Hepatocyte (in vitro differentiated cells): Measurements from ENCODE around the gene GBA3. TPM values are rescaled to one million over a fixed set of nuclear protein-coding genes. Genes with fewer than 3 reads are reported as not detected.

Experiments
- DNase-seq: peaks from one replicate; pipeline ENCODE4 v3.0.0-alpha.2; 2016; ENCODE audit warnings: low spot score
- H2AFZ ChIP-seq: fragments of 200-600 bp; sonication (generic); 2 replicates; pipeline ENCODE4 v1.6.0; 2016; ENCODE audit warnings: antibody characterized with exemption, mild to moderate bottlenecking
- H3K27ac ChIP-seq: fragments of 200-600 bp; sonication (generic); 2 replicates; pipeline ENCODE4 v1.5.1; 2016; ENCODE audit warnings: mild to moderate bottlenecking
- H3K27me3 ChIP-seq: fragments of 200-600 bp; sonication (generic); 2 replicates; pipeline ENCODE4 v1.6.1; 2016
- H3K36me3 ChIP-seq: fragments of 200-600 bp; sonication (generic); replicated peaks from 2 replicates; pipeline ENCODE4 v1.5.1; 2016; ENCODE audit warnings: low read depth; ENCODE audit not compliant: insufficient read depth
- H3K4me1 ChIP-seq: fragments of 200-600 bp; sonication (generic); 2 replicates; pipeline ENCODE4 v1.5.1; 2016; ENCODE audit warnings: mild to moderate bottlenecking, moderate library complexity; ENCODE audit not compliant: insufficient read depth
- H3K4me2 ChIP-seq: fragments of 200-600 bp; sonication (generic); 2 replicates; pipeline ENCODE4 v1.6.0; 2016
- H3K4me3 ChIP-seq: fragments of 200-600 bp; sonication (generic); 2 replicates; pipeline ENCODE4 v1.5.1; 2016; ENCODE audit warnings: mild to moderate bottlenecking
- H3K79me2 ChIP-seq: fragments of 200-600 bp; sonication (generic); 2 replicates; pipeline ENCODE4 v1.6.0; 2017; ENCODE audit warnings: mild to moderate bottlenecking
- H3K9me2 ChIP-seq: fragments of 200-600 bp; sonication (generic); replicated peaks from 2 replicates; pipeline ENCODE4 v1.6.0; 2017; ENCODE audit warnings: mild to moderate bottlenecking; ENCODE audit not compliant: insufficient read depth
- H3K9me3 ChIP-seq: fragments of 200-600 bp; sonication (generic); 2 replicates; pipeline ENCODE4 v1.5.1; 2016; ENCODE audit warnings: low read depth, mild to moderate bottlenecking
- H4K20me1 ChIP-seq: fragments of 200-600 bp; sonication (generic); 2 replicates; pipeline ENCODE4 v1.6.0; 2016; ENCODE audit warnings: mild to moderate bottlenecking; ENCODE audit not compliant: insufficient read depth, poor library complexity, severe bottlenecking
- EZH2 ChIP-seq: fragments of 200-600 bp; sonication (generic); IDR thresholded peaks from 2 replicates; pipeline ENCODE4 v1.6.1; 2016; ENCODE audit warnings: antibody characterized with exemption, mild to moderate bottlenecking, borderline replicate concordance
- EZH2phosphoT487 ChIP-seq: fragments of 200-600 bp; sonication (generic); IDR thresholded peaks from one replicate; pipeline ENCODE4 v1.6.1; 2018; ENCODE audit warnings: antibody characterized with exemption, mild to moderate bottlenecking, low read depth, moderate library complexity; ENCODE audit not compliant: unreplicated experiment, severe bottlenecking
- WGBS: methylation state at CpG from one replicate; pipeline ENCODE4 v1.1.6; 2016; ENCODE audit warnings: low lambda C conversion rate; ENCODE audit errors: missing lambda C conversion rate; 5-methylcytosine and 5-hydroxymethylcytosine counted together
- polyA plus RNA-seq: library from polyadenylated mRNA; unstranded; fragments of >200 nt; fragmentation: Nextera tagmentation; extraction: Ambion mirVana; gene quantifications from 2 replicates; pipeline ENCODE4 v1.2.1, GENCODE V29; 2016
- total RNA-seq: library from RNA; depleted of rRNA; stranded (reverse); fragments of >200 nt; gene quantifications from 2 replicates; pipeline ENCODE4 v1.2.3, GENCODE V29; 2014
- TF ChIP-seq, protein P1 (sequence below): fragments of 200-600 bp; sonication (generic); IDR thresholded peaks from 2 replicates; pipeline ENCODE4 v1.5.1; 2016; ENCODE audit warnings: antibody characterized with exemption, mild to moderate bottlenecking; ENCODE audit not compliant: poor library complexity

The GBA3 gene
- total and polyA plus RNA-seq, 2 experiments from 2014 or later, result 14.3 to 34.2 TPM

GRCh38 chr4:22720091-22720490, 27.4 kb downstream of the GBA3 start:
- Histone ChIP-seq H3K27me3 (no peaks in the 10 kb centered on the region), H3K79me2 (no peaks in the 10 kb centered on the region), H3K4me1 (no peaks in the 10 kb centered on the region), H3K36me3 (no peaks in the 10 kb centered on the region), H3K9me2 (no peaks in the 10 kb centered on the region), H3K4me2 (no peak overlapping the region), H2AFZ (no peak overlapping the region), H3K27ac (no peak overlapping the region), H3K4me3 (no peak overlapping the region), H3K9me3 (no peaks in the 10 kb centered on the region), H4K20me1 (no peaks in the 10 kb centered on the region)
- no peak for DNase-seq
- no peak for TF ChIP-seq EZH2phosphoT487
- 71% methylated on average over 2 of the region's 2 CpGs for WGBS

GRCh38 chr4:22721204-22721603, 28.5 kb downstream of the GBA3 start:
- H3K79me2 ChIP-seq, result no peaks in the 10 kb centered on the region
- H3K9me2 ChIP-seq, result no peaks in the 10 kb centered on the region
- no peak for DNase-seq
- no peaks in the 10 kb centered on the region for H3K4me1 ChIP-seq
- H2AFZ ChIP-seq, result no peak overlapping the region
- WGBS, result 77% methylated on average over 1 of the region's 1 CpG
- no peak overlapping the region for H3K4me3 ChIP-seq
- TF ChIP-seq EZH2phosphoT487, result no peak
- TF ChIP-seq, protein P1, sequence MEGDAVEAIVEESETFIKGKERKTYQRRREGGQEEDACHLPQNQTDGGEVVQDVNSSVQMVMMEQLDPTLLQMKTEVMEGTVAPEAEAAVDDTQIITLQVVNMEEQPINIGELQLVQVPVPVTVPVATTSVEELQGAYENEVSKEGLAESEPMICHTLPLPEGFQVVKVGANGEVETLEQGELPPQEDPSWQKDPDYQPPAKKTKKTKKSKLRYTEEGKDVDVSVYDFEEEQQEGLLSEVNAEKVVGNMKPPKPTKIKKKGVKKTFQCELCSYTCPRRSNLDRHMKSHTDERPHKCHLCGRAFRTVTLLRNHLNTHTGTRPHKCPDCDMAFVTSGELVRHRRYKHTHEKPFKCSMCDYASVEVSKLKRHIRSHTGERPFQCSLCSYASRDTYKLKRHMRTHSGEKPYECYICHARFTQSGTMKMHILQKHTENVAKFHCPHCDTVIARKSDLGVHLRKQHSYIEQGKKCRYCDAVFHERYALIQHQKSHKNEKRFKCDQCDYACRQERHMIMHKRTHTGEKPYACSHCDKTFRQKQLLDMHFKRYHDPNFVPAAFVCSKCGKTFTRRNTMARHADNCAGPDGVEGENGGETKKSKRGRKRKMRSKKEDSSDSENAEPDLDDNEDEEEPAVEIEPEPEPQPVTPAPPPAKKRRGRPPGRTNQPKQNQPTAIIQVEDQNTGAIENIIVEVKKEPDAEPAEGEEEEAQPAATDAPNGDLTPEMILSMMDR, result no peak
- H3K9me3 ChIP-seq, result no peaks in the 10 kb centered on the region
- no peaks in the 10 kb centered on the region for H3K36me3 ChIP-seq
- H3K27me3 ChIP-seq, result no peaks in the 10 kb centered on the region
- H3K4me2 ChIP-seq, result no peak overlapping the region
- no peaks in the 10 kb centered on the region for H4K20me1 ChIP-seq
- H3K27ac ChIP-seq, result no peak overlapping the region

- H3K9me2 ChIP-seq, result no peaks in the 10 kb centered on the region
- TF ChIP-seq EZH2phosphoT487 (no peak), EZH2 (no peak)
- TF ChIP-seq, protein P1, result no peak
- no peaks in the 10 kb centered on the region for H4K20me1 ChIP-seq
- H3K9me3 ChIP-seq, result no peaks in the 10 kb centered on the region
- 93% methylated on average over 3 of the region's 3 CpGs for WGBS
- no peaks in the 10 kb centered on the region for H3K27me3 ChIP-seq
- H3K4me1 ChIP-seq, result no peaks in the 10 kb centered on the region
- no peaks in the 10 kb centered on the region for H3K79me2 ChIP-seq
- H3K27ac ChIP-seq, result no peak overlapping the region
- no peak overlapping the region for H3K4me2 ChIP-seq
- no peaks in the 10 kb centered on the region for H3K36me3 ChIP-seq
- no peak overlapping the region for H3K4me3 ChIP-seq
- no peak overlapping the region for H2AFZ ChIP-seq
- DNase-seq, result no peak
Observed at GRCh38 chr4:22730021-22730420, 37.3 kb downstream of the GBA3 start.

DNA sequence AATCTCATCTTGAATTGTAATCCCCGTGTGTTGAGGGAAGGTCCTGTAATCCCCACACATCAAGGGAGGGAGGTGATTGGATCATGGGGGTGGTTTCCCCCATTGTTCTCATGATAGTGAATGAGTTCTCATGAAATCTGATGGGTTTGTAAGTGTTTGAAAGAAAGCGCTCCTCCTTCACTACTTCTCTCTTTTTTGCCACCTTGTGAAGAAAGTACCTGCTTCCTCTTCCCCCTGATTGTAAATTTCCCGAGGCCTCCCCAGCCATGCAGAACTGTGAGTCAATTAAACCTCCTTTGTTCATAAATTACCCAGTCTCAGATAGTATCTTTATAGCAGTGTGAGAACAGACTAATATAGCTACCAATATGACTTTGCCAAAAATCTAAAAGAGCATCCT, 41.1 kb downstream of the GBA3 start:
- H3K36me3 ChIP-seq, result no peaks in the 10 kb centered on the region
- TF ChIP-seq EZH2phosphoT487 (no peak), EZH2 (no peak)
- TF ChIP-seq, protein P1, result no peak
- no peaks in the 10 kb centered on the region for H3K9me3 ChIP-seq
- 67% methylated on average over 3 of the region's 3 CpGs for WGBS
- no peak overlapping the region for H3K4me2 ChIP-seq
- no peaks in the 10 kb centered on the region for H3K27me3 ChIP-seq
- no peaks in the 10 kb centered on the region for H3K4me1 ChIP-seq
- H3K4me3 ChIP-seq, result no peak overlapping the region
- no peaks in the 10 kb centered on the region for H3K79me2 ChIP-seq
- H3K9me2 ChIP-seq, result no peaks in the 10 kb centered on the region
- no peak for DNase-seq
- no peak overlapping the region for H2AFZ ChIP-seq
- no peaks in the 10 kb centered on the region for H4K20me1 ChIP-seq
- H3K27ac ChIP-seq, result no peak overlapping the region
